SKM-1 (cell line): ENCODE measurements around the gene NLRP7.
"Not testable (repeated sequence)": the region's sequence is repeated elsewhere in the genome, so short reads cannot be mapped to it uniquely, and the experiment has no call there.

Source experiments
- DNase-seq: peaks from one replicate; lab custom pipeline; 2025; ENCODE audit not compliant: unreplicated experiment; lab: John Stamatoyannopoulos, UW

The NLRP7 gene

DNA sequence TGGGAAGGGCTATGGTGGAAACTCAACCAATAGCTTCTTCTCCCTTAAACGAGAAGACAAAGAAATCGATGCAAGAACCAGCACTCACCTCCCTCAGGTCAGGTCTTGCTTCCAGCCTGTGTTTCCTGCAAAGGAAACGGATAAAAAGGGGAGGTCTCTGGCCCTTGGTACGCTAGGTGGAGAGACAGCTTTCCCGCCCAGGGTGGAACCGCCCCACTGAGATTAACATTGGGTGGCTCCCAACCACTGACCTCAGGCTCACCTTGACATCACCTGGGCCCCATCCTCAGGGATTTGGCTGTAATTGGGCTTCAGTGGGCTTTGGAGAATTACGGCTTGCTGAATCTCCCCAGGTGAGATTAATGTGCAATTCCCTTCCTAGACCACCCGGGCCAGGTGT lies at the start of gene NLRP7:
NLRP7 (minus strand) TSS at position 150 of the 400 bp plus-strand sequence.
- DNase-seq, result no peak

DNA sequence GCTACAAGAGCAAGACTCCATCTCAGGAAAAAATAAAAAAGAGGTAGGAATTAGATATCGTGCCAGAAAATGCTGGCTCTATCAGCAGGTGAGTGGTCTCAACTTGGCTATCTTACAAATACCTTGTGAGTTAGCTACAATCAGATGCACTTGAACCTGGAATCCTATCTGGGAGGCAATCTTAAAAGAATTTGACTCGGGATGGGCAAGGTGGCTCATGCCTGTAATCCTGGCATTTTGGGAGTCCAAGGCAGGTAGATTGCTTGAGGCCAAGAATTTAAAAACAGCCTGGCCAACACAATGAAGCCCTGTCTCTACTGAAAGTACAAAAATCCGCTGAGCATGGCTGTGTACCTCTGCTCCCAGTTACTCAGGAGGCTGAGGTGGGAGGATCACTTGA lies 48.2 kb upstream of the NLRP7 start:
- no peak for DNase-seq

DNA sequence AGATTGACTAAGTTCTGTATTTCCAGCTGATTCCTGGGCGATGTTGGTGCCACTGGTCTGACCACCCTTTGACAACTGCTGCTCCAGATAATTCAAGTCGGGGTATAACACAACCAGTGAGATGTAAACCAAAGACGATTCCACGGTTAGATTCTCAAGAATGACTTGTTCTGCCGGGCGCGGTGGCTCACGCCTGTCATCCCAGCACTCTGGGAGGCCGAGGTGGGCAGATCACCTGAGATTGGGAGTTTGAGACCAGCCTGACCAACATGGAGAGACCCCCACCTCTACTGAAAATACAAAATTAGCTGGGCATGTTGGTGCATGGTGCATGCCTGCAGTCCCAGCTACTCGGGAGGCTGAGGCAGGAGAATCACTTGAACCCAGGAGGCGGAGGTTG lies 42.2 kb upstream of the NLRP7 start:
- DNase-seq, result not testable (repeated sequence)

DNA sequence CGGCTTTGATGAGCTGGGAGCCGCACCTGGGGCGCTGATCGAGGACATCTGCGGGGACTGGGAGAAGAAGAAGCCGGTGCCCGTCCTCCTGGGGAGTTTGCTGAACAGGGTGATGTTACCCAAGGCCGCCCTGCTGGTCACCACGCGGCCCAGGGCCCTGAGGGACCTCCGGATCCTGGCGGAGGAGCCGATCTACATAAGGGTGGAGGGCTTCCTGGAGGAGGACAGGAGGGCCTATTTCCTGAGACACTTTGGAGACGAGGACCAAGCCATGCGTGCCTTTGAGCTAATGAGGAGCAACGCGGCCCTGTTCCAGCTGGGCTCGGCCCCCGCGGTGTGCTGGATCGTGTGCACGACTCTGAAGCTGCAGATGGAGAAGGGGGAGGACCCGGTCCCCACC lies 35.2 kb upstream of the NLRP7 start:
- DNase-seq, result not testable (repeated sequence)

DNA sequence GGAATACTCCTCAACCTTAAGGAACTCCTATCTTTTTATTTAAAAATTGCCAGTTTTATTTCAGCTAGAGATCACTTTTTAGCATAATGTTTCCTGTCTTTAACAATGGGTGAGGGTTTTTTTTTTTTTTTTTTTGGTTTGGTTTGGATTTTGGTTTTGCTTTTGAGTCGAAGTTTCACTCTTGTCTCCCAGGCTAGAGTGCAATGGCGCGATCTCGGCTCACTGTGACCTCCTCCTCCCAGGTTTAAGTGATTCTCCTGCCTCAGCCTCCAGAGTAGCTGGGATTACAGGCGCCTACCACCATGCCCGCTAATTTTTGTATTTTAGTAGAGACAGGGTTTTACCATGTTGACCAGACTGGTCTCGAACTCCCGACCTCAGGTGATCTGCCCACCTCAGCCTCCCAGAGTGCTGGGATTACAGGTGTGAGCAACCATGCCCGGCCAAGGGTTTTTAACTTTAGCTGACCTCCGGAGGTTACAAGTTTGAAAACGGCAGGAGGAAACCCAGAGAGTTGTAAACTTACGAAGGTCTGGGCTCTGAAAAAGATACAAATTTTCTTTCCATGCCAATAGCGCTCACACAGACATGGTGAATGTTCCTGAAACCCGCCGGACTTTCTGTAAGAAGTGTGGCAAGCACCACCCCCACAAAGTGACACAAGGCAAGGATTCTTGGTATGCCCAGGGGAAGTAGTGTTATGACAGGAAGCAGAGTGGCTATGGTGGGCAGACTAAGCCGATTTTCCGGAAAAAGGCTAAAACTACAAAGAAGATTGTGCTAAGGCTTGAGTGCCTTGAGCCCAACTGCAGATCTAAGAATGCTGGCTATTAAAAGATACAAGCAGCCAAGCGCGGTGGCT lies 26.1 kb upstream of the NLRP7 start:
- not testable (repeated sequence) for DNase-seq

DNA sequence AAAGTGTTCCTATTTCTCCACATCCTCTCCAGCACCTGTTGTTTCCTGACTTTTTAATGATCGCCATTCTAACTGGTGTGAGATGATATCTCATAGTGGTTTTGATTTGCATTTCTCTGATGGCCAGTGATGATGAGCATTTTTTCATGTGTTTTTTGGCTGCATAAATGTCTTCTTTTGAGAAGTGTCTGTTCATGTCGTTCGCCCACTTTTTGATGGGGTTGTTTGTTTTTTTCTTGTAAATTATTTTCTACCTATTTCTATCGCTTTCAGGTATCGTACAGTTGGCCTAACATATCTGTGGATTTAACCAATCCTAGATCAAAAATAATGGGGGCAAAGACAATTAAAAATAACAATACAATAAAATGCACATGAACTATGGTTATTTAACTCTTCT lies 24.1 kb upstream of the NLRP7 start:
- not testable (repeated sequence) for DNase-seq

DNA sequence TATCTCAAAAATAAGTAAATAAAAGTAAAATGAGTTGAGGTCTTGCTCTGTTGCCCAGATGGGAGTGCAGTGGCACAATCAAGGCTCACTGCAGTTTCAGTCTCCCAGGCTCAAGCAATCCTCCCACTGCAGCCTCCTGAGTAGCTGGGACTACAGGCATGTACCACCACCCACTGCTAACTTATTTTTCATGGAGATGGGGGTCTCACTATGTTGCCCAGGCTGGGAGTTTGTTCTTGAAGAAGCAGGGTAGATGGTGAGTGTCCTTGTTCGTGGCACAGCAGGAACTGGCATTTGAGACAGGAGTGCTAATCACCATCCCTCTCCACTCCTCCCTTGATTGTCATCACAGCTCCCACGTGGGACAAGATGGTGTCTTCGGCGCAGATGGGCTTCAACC lies 22.3 kb upstream of the NLRP7 start:
- no peak for DNase-seq

DNA sequence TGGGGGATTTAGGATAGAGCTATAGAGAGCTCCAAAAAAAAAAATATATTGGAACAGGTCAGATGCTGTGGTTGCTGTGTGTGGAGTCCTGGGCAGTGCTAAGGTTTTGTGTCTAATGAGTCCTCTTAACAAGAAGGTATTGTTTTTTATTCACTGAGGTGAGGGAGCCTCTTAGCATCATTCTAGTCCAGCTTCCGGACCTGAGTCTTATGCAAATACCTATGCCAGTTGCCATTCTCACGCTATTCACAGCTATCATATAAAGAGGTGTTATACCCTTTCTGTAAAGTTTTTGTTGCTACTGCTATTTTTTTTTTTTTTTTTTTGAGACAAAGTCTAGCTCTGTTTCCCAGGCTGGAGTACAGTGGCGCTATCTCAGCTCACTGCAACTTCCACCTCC lies 20.3 kb upstream of the NLRP7 start:
- no peak for DNase-seq

DNA sequence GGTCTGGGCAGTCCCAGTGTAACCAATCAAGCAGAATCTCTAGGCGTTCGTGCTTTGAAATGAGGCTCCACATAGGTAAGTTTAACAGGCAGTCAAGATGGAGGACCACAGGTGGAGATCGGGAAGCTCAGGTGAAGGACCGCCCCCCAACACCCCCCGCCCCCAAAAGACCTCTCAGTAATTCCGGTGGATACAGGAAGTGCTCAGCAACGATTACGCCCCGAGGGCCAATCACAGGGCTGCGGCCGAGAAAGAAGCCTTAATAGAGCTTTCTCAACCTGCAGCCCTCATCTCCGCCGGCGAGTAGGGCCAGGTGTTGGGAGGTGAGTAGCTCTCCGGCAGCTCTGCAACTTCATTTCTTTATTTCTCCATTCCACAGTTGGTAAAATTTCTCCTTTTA lies 17.7 kb upstream of the NLRP7 start:
- DNase-seq, result not testable (repeated sequence)

DNA sequence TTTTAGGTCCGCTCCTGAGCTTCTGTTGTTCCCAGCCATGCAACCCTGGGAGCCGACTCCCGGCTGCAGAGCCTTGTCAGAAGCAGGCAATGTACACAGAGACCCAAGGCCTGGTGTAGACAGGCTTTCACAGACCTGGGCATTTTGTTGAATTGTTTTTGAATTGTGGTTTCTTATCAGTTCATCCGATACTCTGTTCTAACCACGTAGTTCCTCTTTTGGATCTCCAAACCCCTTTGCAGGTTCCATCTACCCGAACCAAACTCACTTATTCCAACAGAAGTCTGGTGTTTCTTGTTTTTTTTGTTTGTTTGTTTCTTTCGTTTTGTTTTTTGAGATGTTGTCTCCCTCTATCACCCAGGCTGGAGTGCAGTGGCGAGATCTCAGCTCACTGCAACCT lies 12.5 kb upstream of the NLRP7 start:
- DNase-seq, result no peak

DNA sequence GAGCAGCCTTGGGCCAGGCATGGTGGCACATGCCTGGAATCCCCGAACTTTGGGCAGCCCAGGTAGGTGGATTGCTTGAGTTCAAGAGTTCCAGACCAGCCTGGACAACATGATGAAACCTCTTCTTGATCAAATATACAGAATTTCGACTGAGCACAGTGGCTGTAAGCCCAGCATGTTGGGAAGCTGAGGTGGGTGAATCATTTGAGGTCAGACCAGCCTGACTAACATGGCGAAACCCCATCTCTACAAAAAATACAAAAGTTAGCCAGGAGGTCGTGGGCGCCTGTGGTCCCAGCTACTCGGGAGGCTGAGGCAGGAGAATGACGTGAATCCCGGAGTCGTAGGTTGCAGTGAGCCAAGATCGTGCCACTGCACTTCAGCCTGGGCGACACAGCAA lies 8.0 kb upstream of the NLRP7 start:
- DNase-seq, result no peak

DNA sequence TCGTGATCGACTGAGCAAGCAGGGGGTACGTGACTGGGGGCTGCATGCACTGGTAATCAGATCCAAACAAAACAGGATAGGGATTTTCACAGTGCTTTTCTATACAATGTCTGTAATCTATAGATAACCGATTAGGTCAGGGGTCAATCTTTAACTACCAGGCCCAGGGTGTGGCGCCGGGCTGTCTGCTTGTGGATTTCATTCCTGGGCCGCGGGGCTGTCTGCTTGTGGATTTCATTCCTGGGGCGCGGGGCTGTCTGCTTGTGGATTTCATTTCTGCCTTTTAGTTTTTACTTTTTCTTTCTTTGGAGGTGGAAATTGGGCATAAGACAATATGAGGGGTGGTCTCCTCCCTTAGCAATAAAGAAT lies 6.0 kb upstream of the NLRP7 start:
- not testable (repeated sequence) for DNase-seq

DNA sequence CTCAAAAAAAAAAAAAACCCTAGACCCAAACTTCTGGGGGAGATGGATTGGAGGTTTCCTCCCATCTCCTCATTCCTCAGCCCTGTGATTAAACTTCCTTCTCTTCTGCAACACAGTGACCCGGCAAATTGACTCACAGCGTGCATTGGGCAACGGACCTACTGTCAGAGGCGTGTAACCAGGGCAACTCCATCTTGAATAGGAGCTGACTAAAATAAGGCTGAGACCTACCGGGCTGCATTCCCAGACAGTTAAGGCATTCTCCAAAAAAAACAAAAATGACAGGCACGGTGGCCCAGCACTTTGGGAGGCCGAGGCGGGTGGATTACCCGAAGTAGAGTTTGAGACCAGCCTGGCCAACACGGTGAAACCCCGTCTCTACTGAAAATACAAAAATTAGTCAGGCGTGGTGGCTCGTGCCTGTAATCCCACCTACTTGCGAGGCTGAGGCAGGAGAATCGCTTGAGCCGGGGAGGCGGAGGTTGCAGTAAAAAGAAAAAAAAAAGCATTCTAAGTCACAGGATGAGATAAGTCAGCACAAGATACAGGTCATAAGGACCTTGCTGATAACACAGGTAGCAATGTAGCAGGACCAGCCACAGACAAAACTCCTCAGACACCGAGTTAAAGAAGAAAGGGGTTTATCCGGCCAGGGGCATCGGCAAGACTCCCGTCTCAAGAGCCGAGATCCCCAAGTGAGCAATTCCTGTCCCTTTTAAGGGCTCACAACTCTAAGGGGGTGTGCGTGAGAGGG lies 5.4 kb upstream of the NLRP7 start:
- DNase-seq, result no peak

DNA sequence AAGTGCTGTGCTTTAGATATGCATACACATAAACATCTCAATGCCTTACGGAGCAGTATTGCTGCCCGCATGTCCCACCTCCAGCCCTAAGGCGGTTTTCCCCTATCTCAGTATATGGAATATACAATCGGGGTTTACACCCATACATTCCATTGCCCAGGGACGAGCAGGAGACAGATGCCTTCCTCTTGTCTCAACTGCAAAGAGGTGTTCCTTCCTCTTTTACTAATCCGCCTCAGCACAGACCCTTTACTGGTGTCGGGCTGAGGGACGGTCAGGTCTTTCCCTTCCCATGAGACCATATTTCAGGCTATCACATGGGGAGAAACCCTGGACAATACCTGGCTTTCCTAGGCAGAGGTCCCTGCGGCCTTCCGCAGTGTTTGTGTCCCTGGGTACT lies 3.2 kb upstream of the NLRP7 start:
- DNase-seq, result not testable (repeated sequence)

DNA sequence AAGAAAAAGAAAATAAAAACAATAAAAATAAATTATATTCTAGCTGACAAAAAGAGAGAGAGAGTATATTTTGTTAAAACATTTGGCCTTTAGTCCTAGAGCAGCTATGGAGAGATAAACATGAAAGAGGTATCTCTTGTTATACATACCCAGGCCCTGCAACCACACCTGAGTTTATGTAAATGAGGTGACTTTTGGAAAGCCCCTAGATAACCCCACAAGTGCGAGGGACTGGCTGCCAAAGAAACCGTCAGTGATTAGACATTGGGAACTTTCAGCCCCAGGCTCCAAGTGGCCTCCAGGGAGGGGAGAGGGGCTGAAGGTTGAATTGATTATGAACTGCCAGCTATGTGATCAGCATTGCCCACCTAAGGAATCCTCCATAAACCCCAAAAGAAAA lies 2.1 kb upstream of the NLRP7 start:
- DNase-seq, result no peak

DNA sequence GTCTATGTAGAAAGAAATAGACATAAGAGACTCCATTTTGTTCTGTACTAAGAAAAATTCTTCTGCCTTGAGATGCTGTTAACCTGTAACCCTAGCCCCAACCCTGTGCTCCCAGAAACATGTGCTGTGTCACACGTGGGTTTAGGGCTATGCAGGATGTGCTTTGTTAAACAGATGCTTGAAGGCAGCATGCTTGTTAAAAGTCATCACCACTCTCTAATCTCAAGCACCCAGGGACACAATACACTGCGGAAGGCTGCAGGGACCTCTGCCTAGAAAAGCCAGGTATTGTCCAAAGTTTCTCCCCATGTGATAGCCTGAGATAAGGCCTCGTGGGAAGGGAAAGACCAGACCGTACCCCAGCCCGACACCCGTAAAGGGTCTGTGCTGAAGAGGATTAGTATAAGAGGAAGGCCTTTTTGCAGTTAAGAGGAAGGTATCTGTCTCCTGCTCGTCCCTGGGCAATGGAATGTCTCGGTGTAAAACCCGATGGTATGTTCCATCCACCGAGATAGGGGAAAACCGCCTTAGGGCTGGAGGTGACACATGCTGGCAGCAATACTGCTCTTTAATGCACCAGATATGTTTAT lies 3.5 kb downstream of the NLRP7 start:
- DNase-seq, result not testable (repeated sequence)

DNA sequence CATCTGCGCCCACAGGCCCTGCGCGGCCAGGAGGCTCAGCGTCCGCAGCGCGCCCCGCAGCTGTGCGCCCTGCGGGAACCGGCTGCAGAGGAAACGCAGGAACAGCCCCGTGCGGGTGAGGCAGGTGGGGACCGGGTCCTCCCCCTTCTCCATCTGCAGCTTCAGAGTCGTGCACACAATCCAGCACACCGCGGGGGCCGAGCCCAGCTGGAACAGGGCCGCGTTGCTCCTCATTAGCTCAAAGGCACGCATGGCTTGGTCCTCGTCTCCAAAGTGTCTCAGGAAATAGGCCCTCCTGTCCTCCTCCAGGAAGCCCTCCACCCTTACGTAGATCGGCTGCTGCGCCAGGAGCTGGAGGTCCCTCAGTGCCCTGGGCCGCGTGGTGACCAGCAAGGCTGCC lies 7.8 kb downstream of the NLRP7 start:
- DNase-seq, result not testable (repeated sequence)

DNA sequence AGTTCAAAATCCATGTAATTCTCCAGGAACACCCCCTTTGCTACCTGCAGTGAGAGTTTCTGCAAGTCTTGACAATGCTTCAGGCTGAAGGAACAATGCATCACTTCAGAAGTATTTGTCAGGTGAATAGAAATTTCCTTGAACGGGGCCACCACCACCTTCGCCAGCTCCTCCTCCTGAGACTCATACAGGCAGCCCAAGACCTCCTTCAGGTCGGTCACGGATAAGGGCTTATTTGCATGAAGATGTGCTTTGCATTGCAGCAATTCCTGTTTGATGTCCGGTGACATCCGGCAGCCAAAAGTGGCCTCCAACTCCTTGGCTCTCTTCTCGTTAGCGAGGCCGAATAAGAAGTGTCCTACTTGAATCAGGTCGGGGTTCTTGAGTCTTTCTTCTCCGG lies 8.4 kb downstream of the NLRP7 start:
- DNase-seq, result no peak

DNA sequence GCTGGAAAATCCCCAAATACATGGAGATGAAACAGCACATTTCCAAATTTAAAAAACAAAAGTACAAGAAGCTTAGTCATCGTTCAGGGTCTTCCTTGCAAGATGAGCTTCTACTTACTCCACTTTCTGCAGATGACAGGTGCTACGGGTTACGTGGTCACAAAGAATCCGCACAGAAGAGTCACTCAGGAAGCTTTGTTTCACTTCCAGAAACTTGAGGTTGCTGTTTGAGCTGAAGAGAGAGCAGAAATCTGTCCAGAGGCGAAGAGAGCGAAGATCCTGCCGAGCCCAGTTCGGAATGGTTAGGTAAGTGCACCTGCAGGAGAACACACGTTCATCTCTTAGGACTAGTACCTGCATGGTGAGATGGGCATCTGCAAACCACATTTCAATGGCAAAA lies 9.4 kb downstream of the NLRP7 start:
- DNase-seq, result no peak

DNA sequence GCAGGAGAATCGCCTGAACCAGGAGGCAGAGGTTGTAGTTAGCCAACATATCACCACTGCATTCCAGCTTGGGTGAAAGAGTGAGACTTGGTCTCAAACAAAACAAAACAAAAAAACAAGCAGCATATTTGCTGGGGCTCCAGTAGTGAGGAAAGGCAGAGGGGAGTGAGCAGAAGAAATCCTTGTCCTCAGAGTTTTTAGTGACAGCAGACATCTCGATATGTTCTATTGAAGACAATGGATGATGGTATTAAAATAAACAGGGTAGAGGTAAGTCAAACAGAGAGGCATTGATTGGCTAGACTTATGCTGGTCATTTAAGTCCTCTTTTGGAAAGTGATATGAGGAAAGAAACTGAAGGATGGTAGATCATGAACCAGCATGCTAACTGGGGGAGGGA lies 19.0 kb downstream of the NLRP7 start:
- no peak for DNase-seq

DNA sequence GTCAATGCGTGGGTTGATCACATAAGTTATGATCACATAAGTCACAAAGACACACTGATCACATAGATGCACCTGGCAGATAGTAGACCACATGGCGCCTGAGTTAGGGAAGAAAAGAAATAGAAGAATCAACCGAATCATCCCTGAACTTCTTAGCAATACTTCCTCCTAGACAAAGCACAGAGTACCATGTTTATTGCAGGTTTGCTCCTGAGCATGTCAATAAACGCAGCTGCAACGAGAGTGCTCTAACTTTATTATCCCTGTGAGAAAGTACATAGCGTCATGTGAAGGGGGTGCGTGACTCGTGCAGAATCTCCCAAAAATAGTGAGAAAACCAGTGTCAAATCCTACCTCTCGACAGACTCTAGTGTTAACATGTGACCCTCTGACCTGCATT lies 24.1 kb downstream of the NLRP7 start:
- DNase-seq, result no peak

DNA sequence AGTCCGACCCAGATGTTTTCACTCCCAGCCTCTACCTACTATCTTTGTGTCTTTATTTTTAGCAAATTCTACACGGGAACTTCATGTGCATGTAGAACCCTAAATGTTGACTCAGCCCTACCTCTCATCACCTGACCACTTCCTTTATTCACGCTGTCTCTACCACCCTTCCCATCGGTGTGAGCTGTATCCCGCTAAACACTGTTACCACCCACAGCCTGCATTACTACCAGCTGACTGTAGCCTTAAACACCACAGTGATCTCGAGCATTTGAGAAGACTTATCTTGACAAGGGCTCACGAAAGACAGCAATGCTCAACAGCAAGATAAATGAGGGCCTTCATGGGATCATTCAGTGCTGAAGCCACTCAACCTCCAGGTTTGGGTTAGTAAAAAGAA lies 26.2 kb downstream of the NLRP7 start:
- no peak for DNase-seq
